A172 (cell line): Measurements from ENCODE around the gene CEMP1. TPM values are rescaled to one million over a fixed set of nuclear protein-coding genes. Genes with fewer than 3 reads are reported as not detected.
"Not testable (repeated sequence)": the region's sequence is repeated elsewhere in the genome, so short reads cannot be mapped to it uniquely, and the experiment has no call there.

Experiments used
- DNase-seq: peaks from one replicate; pipeline ENCODE4 v3.0.0-alpha.2; 2015; ENCODE audit warnings: low spot score
- total RNA-seq: library from RNA; depleted of rRNA; stranded (reverse); fragments of >200 nt; shearing (Covaris generic); gene quantifications from 2 replicates; pipeline ENCODE4 v1.2.3, GENCODE V29; 2014; rRNA removed

The CEMP1 gene
- total RNA-seq = not detected in 2 replicates

- DNase-seq = no peak
Observed at GRCh38 chr16:2531371-2531695, at the start of gene CEMP1. CEMP1 (minus strand) TSS chr16:2531408; CDS start chr16:2531073, 335 bp downstream.

- DNase-seq = not testable (repeated sequence)
Observed at GRCh38 chr16:2580818-2581217, 49.6 kb upstream of the CEMP1 start.

- DNase-seq = not testable (repeated sequence)
Observed at GRCh38 chr16:2580143-2580542, 48.9 kb upstream of the CEMP1 start.

- DNase-seq = not testable (repeated sequence)
Observed at GRCh38 chr16:2578905-2579304, 47.7 kb upstream of the CEMP1 start.

DNA sequence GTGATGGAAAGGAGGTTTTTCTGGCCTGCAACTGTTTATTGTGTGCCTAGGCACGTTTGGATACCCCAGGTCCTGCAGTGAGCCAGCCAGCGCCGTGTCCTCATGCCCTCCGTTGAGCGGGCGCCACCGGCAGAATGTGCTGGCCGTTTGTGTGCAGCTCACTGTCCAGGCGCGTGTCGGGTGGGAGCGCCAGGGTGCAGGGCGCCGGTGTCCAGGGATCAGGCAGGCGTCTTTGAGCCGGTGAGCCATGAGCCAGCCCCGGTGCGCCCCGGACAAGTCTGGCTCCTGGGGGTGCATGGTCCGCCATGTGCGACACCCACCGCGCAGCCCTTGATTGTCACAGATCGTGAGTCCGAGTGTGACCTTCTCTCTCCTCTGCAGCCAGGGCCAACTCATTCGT, 45.8 kb upstream of the CEMP1 start:
- not testable (repeated sequence) for DNase-seq

- DNase-seq = not testable (repeated sequence)
Observed at GRCh38 chr16:2575839-2576238, 44.6 kb upstream of the CEMP1 start.

DNA sequence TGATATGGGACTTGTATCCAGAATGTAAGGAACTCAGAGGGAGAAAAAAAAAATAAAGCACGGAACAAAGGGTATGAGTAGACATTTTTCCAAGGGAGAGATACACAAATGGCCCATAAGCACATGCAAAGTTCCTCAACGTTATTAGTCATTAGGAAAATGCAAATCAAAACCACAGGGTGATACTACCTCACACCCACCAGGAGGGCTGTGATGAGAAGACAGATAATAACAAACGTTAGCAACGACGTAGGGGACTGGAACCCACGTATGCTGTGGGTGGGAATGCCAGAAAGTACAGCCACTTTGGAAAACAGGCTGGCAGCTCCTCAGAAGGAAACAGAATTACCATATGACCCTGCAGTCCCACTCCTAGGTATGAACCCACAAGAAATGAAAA, 41.5 kb upstream of the CEMP1 start:
- not testable (repeated sequence) for DNase-seq

DNA sequence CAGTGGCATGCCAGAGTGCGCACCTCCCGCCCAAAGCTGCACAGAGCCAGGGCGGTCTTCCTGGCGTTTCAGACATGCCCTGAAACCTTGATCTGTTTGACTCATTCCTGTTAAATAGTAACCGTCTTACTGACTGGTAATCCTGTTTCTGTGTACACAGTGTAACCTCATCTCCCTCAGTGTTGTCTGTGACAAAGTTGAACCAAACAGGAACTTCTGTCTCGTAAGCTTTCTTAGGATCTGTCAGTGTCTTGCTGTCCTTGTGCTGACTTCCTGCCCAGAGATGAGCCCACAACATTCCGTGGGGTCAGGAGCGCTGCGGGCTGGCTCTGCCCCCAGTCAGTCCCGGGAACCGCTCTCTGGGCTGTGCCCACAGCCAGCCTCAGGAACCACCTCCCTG, 37.4 kb upstream of the CEMP1 start:
- DNase-seq = not testable (repeated sequence)

DNA sequence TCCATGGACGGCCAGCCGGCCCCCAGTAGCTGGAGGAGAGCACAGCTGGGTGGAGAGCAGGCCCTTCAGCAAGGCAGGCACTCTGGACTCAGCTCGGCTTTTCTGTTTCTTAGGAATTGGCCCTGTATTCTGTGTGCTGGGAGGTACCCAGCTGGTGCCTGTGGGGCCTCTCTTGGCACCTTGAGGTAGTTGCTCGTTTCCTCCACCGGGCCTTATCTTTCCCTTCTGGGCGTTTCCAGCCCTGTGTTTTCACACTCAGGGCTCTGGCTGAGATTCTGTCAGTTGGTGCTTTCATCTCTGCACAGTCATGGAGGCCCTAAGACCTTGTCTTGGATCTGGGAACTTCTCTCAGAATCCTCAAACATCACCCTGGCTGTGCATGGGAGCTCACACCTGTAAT, 36.3 kb upstream of the CEMP1 start:
- DNase-seq = not testable (repeated sequence)

- not testable (repeated sequence) for DNase-seq
Observed at GRCh38 chr16:2560798-2561133, 29.6 kb upstream of the CEMP1 start.

- DNase-seq = not testable (repeated sequence)
Observed at GRCh38 chr16:2560131-2560797, 29.1 kb upstream of the CEMP1 start.

DNA sequence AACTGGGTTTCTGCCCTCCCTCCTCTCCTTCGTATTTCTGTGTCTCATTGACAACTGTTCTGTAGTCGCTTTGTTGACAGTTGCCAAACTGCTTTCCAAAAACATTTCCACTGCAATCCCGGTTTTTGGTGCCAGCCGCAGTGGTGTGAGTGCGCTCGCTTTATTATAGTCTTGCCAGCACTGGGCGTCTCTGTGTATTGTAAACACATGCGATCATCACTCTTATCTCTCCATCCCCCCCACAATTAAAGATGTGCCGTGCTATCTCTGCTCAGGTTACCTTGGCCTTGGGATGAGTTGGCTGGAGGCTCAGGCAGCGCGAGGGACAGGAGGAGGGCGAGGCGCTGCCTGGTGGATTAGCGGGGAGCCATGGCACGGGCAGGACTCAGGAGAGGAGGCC, 25.9 kb upstream of the CEMP1 start:
- not testable (repeated sequence) for DNase-seq

DNA sequence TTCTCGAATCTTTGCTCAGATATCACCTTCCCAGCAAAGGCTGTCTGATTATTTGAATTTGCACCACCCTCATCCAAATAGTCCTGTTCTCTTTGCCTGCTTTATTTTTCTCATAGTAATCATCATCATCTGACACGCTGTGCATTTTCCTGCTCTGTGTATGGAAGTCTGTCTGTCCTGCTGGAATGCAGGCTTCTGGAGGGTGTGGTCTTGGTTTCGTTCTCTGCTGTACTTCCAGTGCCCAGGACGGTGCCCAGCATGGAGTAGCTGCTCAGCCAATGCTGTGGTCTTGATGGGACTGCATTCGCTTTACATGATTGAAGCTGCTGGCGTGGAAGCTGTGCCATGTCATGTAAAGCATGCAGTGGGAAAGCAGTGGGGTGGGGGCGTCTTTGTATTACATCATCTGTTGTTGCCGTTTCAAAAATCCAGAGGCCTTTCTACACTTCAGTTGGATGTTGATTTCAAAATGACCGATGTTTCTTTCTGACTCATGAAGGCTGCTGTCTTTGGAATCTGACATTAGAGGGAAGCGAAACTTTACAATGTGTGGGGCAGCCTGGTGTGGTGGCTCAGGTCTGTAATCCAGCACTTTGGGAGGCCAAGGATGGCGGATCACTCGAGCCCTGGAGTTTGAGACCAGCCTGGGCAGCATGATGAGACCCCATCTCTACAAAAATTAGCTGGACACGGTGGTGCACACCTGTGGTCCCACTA, 23.7 kb upstream of the CEMP1 start:
- not testable (repeated sequence) for DNase-seq

DNA sequence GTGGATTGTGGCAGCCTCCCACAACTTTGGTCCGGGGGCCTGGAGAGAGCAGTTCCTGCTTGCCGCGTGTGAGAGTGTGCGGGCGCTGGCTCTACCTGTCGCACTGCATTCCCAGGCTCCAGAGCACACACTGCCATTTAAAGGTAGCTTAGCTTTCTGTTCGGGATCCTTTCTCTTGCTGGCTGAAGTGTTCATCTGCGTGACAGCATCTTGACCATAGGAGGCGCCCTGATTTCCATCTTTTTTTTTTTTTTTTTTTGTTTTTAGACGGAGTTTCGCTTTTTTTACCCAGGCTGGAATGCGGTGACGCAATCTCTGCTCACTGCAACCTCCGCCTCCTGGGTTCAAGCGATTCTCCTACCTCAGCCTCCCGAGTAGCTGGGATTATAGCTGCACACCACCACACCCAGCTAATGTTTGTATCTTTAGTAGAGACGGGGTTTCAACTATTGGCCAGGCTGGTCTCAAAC, 20.2 kb upstream of the CEMP1 start:
- DNase-seq = not testable (repeated sequence)

- DNase-seq = not testable (repeated sequence)
Observed at GRCh38 chr16:2550283-2550878, 19.2 kb upstream of the CEMP1 start.

GRCh38 chr16:2543771-2544170, 12.6 kb upstream of the CEMP1 start:
- DNase-seq = not testable (repeated sequence)

GRCh38 chr16:2541409-2541808, 10.2 kb upstream of the CEMP1 start:
- DNase-seq = not testable (repeated sequence)

- DNase-seq = not testable (repeated sequence)
Observed at GRCh38 chr16:2540912-2541311, 9.7 kb upstream of the CEMP1 start.

GRCh38 chr16:2539845-2540458, 8.7 kb upstream of the CEMP1 start:
- DNase-seq = not testable (repeated sequence)

GRCh38 chr16:2539192-2539844, 8.1 kb upstream of the CEMP1 start:
- DNase-seq = not testable (repeated sequence)

- peak; percentile 84 for DNase-seq
Observed at GRCh38 chr16:2537451-2538379, 6.5 kb upstream of the CEMP1 start, which contains the start of gene PDPK1. PDPK1 (plus strand) TSS chr16:2538021; CDS start chr16:2538113, 92 bp downstream.
